CD8-positive, alpha-beta memory T cell (primary cell): ENCODE results near the gene GABRR3. TPM values are rescaled to one million over a fixed set of nuclear protein-coding genes. Genes with fewer than 3 reads are reported as not detected.
A peak's percentile ranks its signal among the peaks of the same experiment; 100 is the strongest.

ENCODE experiments used
- CTCF ChIA-PET: fragments of 350-600 bp; sonication (Branson Sonifier 250); formaldehyde crosslinking; loops from one replicate; lab custom pipeline; 2021; ENCODE audit warnings: antibody characterized with exemption; lab: Charles Lee
- POLR2A ChIA-PET: fragments of 350-600 bp; sonication (Branson Sonifier 250); formaldehyde crosslinking; loops from one replicate; lab custom pipeline; 2021; ENCODE audit warnings: antibody characterized with exemption; lab: Charles Lee
- DNase-seq, 5 donors: peaks; one replicate each; pipeline versions ENCODE4 v3.0.0 to v3.0.0-alpha.2; 2020 to 2022; ENCODE audit warnings: mixed read lengths in 1 of 5
- H3K27ac ChIP-seq: one replicate; pipeline ENCODE4 v1.7.0; 2013; ENCODE audit warnings: low read depth, mild to moderate bottlenecking, low read length, moderate library complexity
- H3K27me3 ChIP-seq: 2 replicates; pipeline ENCODE4 v1.7.0; 2013; ENCODE audit warnings: low read length, mild to moderate bottlenecking; ENCODE audit not compliant: insufficient read depth, poor library complexity, severe bottlenecking
- H3K36me3 ChIP-seq: 2 replicates; pipeline ENCODE4 v1.7.0; 2013; ENCODE audit warnings: mild to moderate bottlenecking, low read length, moderate library complexity; ENCODE audit not compliant: insufficient read depth
- H3K4me1 ChIP-seq: 2 replicates; pipeline ENCODE4 v1.7.0; 2013; ENCODE audit warnings: mild to moderate bottlenecking, low read length, moderate library complexity; ENCODE audit not compliant: insufficient read depth
- H3K4me3 ChIP-seq: 2 replicates; pipeline ENCODE4 v1.7.0; 2013; ENCODE audit warnings: mild to moderate bottlenecking, low read length
- H3K9me3 ChIP-seq: 2 replicates; pipeline ENCODE4 v1.7.0; 2013; ENCODE audit warnings: mild to moderate bottlenecking, low read length
- H3K27ac Mint-ChIP-seq, 8 donors: one replicate each; pipeline ENCODE4 v1.8.0; 2020 to 2021; ENCODE audit warnings: mixed read lengths in 8 of 8, mild to moderate bottlenecking in 6 of 8, inconsistent platforms in 3 of 8, moderate library complexity in 3 of 8
- H3K27me3 Mint-ChIP-seq, 2 donors: one replicate each; pipeline ENCODE4 v1.8.0; 2020 to 2021; ENCODE audit warnings: mixed read lengths in 2 of 2, mild to moderate bottlenecking in 1 of 2, moderate library complexity in 1 of 2
- H3K36me3 Mint-ChIP-seq, 3 donors: one replicate each; pipeline ENCODE4 v1.8.0; 2020 to 2021; ENCODE audit warnings: mixed read lengths in 3 of 3, inconsistent platforms in 1 of 3, mild to moderate bottlenecking in 1 of 3
- H3K4me1 Mint-ChIP-seq, 3 donors: one replicate each; pipeline ENCODE4 v1.8.0; 2020 to 2021; ENCODE audit warnings: mixed read lengths in 3 of 3, inconsistent platforms in 1 of 3, mild to moderate bottlenecking in 1 of 3
- H3K4me3 Mint-ChIP-seq, 7 donors: one replicate each; pipeline ENCODE4 v1.8.0; 2020 to 2021; ENCODE audit warnings: mixed read lengths in 7 of 7, mild to moderate bottlenecking in 6 of 7, moderate library complexity in 4 of 7, inconsistent platforms in 2 of 7
- H3K9me3 Mint-ChIP-seq, 5 donors: one replicate each; pipeline ENCODE4 v1.8.0; 2020 to 2022; ENCODE audit warnings: mixed read lengths in 5 of 5, mild to moderate bottlenecking in 3 of 5, moderate library complexity in 2 of 5, inconsistent platforms in 1 of 5
- polyA plus RNA-seq: library from polyadenylated mRNA; unstranded; fragments of 300-500 nt; fragmentation: Illumina TruSeq; gene quantifications from one replicate; pipeline ENCODE4 v1.2.3, GENCODE V29; 2021
- total RNA-seq, 2 experiments: library from RNA; stranded (reverse); gene quantifications; one replicate each; pipeline ENCODE4 v1.2.3, GENCODE V29; 2021

The GABRR3 gene
- total and polyA plus RNA-seq, 3 experiments from 2014 or later: not detected

- no peaks in the 10 kb centered on the region for H3K9me3 ChIP-seq
- no peaks in the 10 kb centered on the region for H3K4me1 ChIP-seq
- ChIA-PET POLR2A (no interaction called here), CTCF (interaction anchor here (0.9 to 1.1 kb wide), 2 partner anchors 10 to 39 kb away, joined by 3 to 4 read pairs; no protein-coding TSS in a partner anchor)
- H3K27me3 ChIP-seq: no peaks in the 10 kb centered on the region
- Mint-ChIP-seq H3K9me3 (no peaks in the 10 kb centered on the region), H3K36me3 (no peaks in the 10 kb centered on the region), H3K27me3 (peaks cover 4 to 9% of the 10 kb centered on the region in 2 donors), H3K4me3 (no peak overlapping the region), H3K27ac (no peak overlapping the region), H3K4me1 (no peaks in the 10 kb centered on the region)
- no peak overlapping the region for H3K4me3 ChIP-seq
- DNase-seq: no peak
- no peak overlapping the region for H3K27ac ChIP-seq
- H3K36me3 ChIP-seq: no peaks in the 10 kb centered on the region
These were observed 51.1 kb downstream of the GABRR3 start for GRCh38 chr3:97983933-97984491.

- no peaks in the 10 kb centered on the region for H3K36me3 Mint-ChIP-seq
- Histone ChIP-seq H3K27ac (no peak overlapping the region), H3K4me3 (no peak overlapping the region), H3K27me3 (no peaks in the 10 kb centered on the region), H3K36me3 (no peaks in the 10 kb centered on the region), H3K9me3 (no peaks in the 10 kb centered on the region), H3K4me1 (no peaks in the 10 kb centered on the region)
- no peak for DNase-seq
- H3K4me1 Mint-ChIP-seq: no peaks in the 10 kb centered on the region
- H3K27ac Mint-ChIP-seq: no peak overlapping the region
- ChIA-PET POLR2A (no interaction called here), CTCF (no interaction called here)
- no peak overlapping the region for H3K4me3 Mint-ChIP-seq
- peaks cover 5 to 9% of the 10 kb centered on the region in 2 donors for H3K27me3 Mint-ChIP-seq
- no peaks in the 10 kb centered on the region for H3K9me3 Mint-ChIP-seq
These were observed 53.2 kb downstream of the GABRR3 start for GRCh38 chr3:97981886-97982285.

- H3K4me3 Mint-ChIP-seq: no peak overlapping the region
- ChIA-PET POLR2A (no interaction called here), CTCF (no interaction called here)
- no peaks in the 10 kb centered on the region for H3K36me3 Mint-ChIP-seq
- peaks cover 0 to 5% (median 1%) of the 10 kb centered on the region in 3 donors for H3K4me1 Mint-ChIP-seq
- H3K9me3 Mint-ChIP-seq: no peaks in the 10 kb centered on the region
- H3K27me3 Mint-ChIP-seq: peaks cover 0 to 3% of the 10 kb centered on the region in 2 donors
- Histone ChIP-seq H3K27me3 (no peaks in the 10 kb centered on the region), H3K36me3 (no peaks in the 10 kb centered on the region), H3K4me3 (no peak overlapping the region), H3K9me3 (no peaks in the 10 kb centered on the region), H3K4me1 (no peaks in the 10 kb centered on the region), H3K27ac (no peak overlapping the region)
- no peak for DNase-seq
- H3K27ac Mint-ChIP-seq: no peak overlapping the region
These were observed 55.5 kb downstream of the GABRR3 start for GRCh38 chr3:97979610-97980009.

GRCh38 chr3:97975466-97975865 is 59.6 kb downstream of the GABRR3 start:
- DNase-seq: no peak
- peak overlapping the region in 1 of 7 donors; percentile 73 for H3K4me3 Mint-ChIP-seq
- peaks cover 0 to 2% of the 10 kb centered on the region in 2 donors for H3K27me3 Mint-ChIP-seq

GRCh38 chr3:97974996-97975395 is 60.1 kb downstream of the GABRR3 start:
- Mint-ChIP-seq H3K27me3 (peaks cover 0 to 2% of the 10 kb centered on the region in 2 donors), H3K9me3 (no peaks in the 10 kb centered on the region), H3K4me3 (peak overlapping the region in 1 of 7 donors; percentile 73), H3K27ac (no peak overlapping the region), H3K36me3 (peaks cover 0 to 2% (median 0%) of the 10 kb centered on the region in 3 donors), H3K4me1 (peaks cover 24 to 33% (median 27%) of the 10 kb centered on the region in 3 donors)
- DNase-seq: no peak
- H3K9me3 ChIP-seq: no peaks in the 10 kb centered on the region
- no peak overlapping the region for H3K27ac ChIP-seq
- H3K36me3 ChIP-seq: no peaks in the 10 kb centered on the region
- ChIA-PET POLR2A (no interaction called here), CTCF (interaction anchor here (0.7 kb wide), 1 partner anchor 18 kb away, joined by 3 read pairs; no protein-coding TSS in a partner anchor)
- no peaks in the 10 kb centered on the region for H3K27me3 ChIP-seq
- peaks cover 20% of the 10 kb centered on the region for H3K4me1 ChIP-seq
- H3K4me3 ChIP-seq: no peak overlapping the region

More at GRCh38 chr3:97975466-97975865, 59.6 kb downstream of the GABRR3 start:
- ChIA-PET POLR2A (no interaction called here), CTCF (interaction anchor here (0.7 kb wide), 1 partner anchor 17 kb away, joined by 3 read pairs; no protein-coding TSS in a partner anchor)
- Histone ChIP-seq H3K4me1 (peaks cover 19% of the 10 kb centered on the region), H3K36me3 (no peaks in the 10 kb centered on the region), H3K4me3 (no peak overlapping the region), H3K27ac (no peak overlapping the region), H3K27me3 (no peaks in the 10 kb centered on the region), H3K9me3 (no peaks in the 10 kb centered on the region)
- peaks cover 0 to 2% (median 0%) of the 10 kb centered on the region in 3 donors for H3K36me3 Mint-ChIP-seq
- no peaks in the 10 kb centered on the region for H3K9me3 Mint-ChIP-seq
- H3K4me1 Mint-ChIP-seq: peaks cover 19 to 28% (median 22%) of the 10 kb centered on the region in 3 donors
- no peak overlapping the region for H3K27ac Mint-ChIP-seq

GRCh38 chr3:97972976-97973375 is 62.1 kb downstream of the GABRR3 start:
- H3K9me3 ChIP-seq: no peaks in the 10 kb centered on the region
- peak overlapping the region; percentile 56 to 88 (median 73) for H3K4me3 Mint-ChIP-seq
- H3K9me3 Mint-ChIP-seq: no peaks in the 10 kb centered on the region
- H3K27me3 ChIP-seq: no peaks in the 10 kb centered on the region
- H3K36me3 ChIP-seq: no peaks in the 10 kb centered on the region
- H3K27me3 Mint-ChIP-seq: peaks cover 0 to 2% of the 10 kb centered on the region in 2 donors
- H3K4me1 ChIP-seq: peaks cover 20% of the 10 kb centered on the region
- peaks cover 0 to 2% (median 0%) of the 10 kb centered on the region in 3 donors for H3K36me3 Mint-ChIP-seq
- H3K27ac ChIP-seq: no peak overlapping the region
- H3K27ac Mint-ChIP-seq: peak overlapping the region in 7 of 8 donors; percentile 34 to 82 (median 51)
- peaks cover 43 to 53% (median 44%) of the 10 kb centered on the region in 3 donors for H3K4me1 Mint-ChIP-seq
- POLR2A ChIA-PET: no interaction called here
- no peak overlapping the region for H3K4me3 ChIP-seq
- CTCF ChIA-PET: no interaction called here
- DNase-seq: no peak

- peak within 1 kb of the TSS; percentile 47 to 97 (median 93) for H3K27ac Mint-ChIP-seq
- POLR2A ChIA-PET: interaction anchor here (1.4 kb wide), 1 partner anchor 150 kb away, joined by 4 read pairs; the partner anchor contains the start of gene CRYBG3
- peaks cover 48 to 64% (median 55%) of the 10 kb centered on the region in 3 donors for H3K4me1 Mint-ChIP-seq
- H3K9me3 ChIP-seq: no peaks in the 10 kb centered on the region
- no peaks in the 10 kb centered on the region for H3K27me3 ChIP-seq
- peaks cover 20% of the 10 kb centered on the region for H3K4me1 ChIP-seq
- no peaks in the 10 kb centered on the region for H3K36me3 ChIP-seq
- peaks cover 0 to 11% (median 2%) of the 10 kb centered on the region in 3 donors for H3K36me3 Mint-ChIP-seq
- H3K9me3 Mint-ChIP-seq: no peaks in the 10 kb centered on the region
- CTCF ChIA-PET: interaction anchor here (0.5 to 1.3 kb wide), 7 partner anchors 13 to 930 kb away, joined by 3 to 7 read pairs (median 3); partner anchors contain the start of gene DCBLD2
- no peaks in the 10 kb centered on the region for H3K27me3 Mint-ChIP-seq
- peak within 1 kb of the TSS; percentile 83 to 97 (median 94) for H3K4me3 Mint-ChIP-seq
- peak within 1 kb of the TSS; percentile 9 for H3K27ac ChIP-seq
- DNase-seq: peak; percentile 51 to 85 (median 71)
- peak within 1 kb of the TSS; percentile 27 for H3K4me3 ChIP-seq
These were observed 63.2 kb downstream of the GABRR3 start, which contains the start of gene RIOX2 for GRCh38 chr3:97971679-97972567. RIOX2 (minus strand) TSS chr3:97972431; CDS start chr3:97967593, 4,838 bp downstream.
